NCI-H1092 treated with DMSO at 0.1 percent for 48 hours (cell line): ENCODE results near the gene RASL10B.
"Not testable (repeated sequence)": the region's sequence is repeated elsewhere in the genome, so short reads cannot be mapped to it uniquely, and the experiment has no call there.

Experiments
- DNase-seq: peaks from one replicate; lab custom pipeline; 2025; lab: John Stamatoyannopoulos, UW

The RASL10B gene

GRCh38 chr17:35742896-35743477 lies 11.5 kb downstream of the RASL10B start:
- DNase-seq, result no peak

- DNase-seq, result no peak
Measured at GRCh38 chr17:35743626-35744328, 12.3 kb downstream of the RASL10B start.

- DNase-seq, result no peak
Measured at GRCh38 chr17:35744830-35745229, 13.4 kb downstream of the RASL10B start.

- DNase-seq, result no peak
Measured at GRCh38 chr17:35745246-35745645, 13.8 kb downstream of the RASL10B start.

GRCh38 chr17:35745749-35746320 lies 14.4 kb downstream of the RASL10B start:
- DNase-seq, result no peak

GRCh38 chr17:35747540-35748017 lies 16.1 kb downstream of the RASL10B start:
- DNase-seq, result peak; percentile 71

- DNase-seq, result peak; percentile 3
Measured at GRCh38 chr17:35748341-35748841, 17.0 kb downstream of the RASL10B start.

- no peak for DNase-seq
Measured at GRCh38 chr17:35748979-35749378, 17.5 kb downstream of the RASL10B start.

GRCh38 chr17:35749560-35750412 lies 18.3 kb downstream of the RASL10B start:
- DNase-seq, result peak; percentile 6

GRCh38 chr17:35750526-35751395 lies 19.3 kb downstream of the RASL10B start:
- no peak for DNase-seq

GRCh38 chr17:35751541-35751940 lies 20.1 kb downstream of the RASL10B start:
- not testable (repeated sequence) for DNase-seq

GRCh38 chr17:35752471-35752870 lies 21.0 kb downstream of the RASL10B start:
- DNase-seq, result peak; percentile 8

- DNase-seq, result no peak
Measured at GRCh38 chr17:35752945-35753764, 21.7 kb downstream of the RASL10B start, which contains the start of gene GAS2L2. Gene GAS2L2, minus strand, starts transcription at chr17:35753239. Its CDS starts 389 bp downstream, at chr17:35752850.

GRCh38 chr17:35757243-35757642 lies 25.8 kb downstream of the RASL10B start:
- DNase-seq, result no peak

GRCh38 chr17:35760587-35760986 lies 29.1 kb downstream of the RASL10B start, which contains the start of gene C17orf50:
Gene C17orf50, plus strand, starts transcription at chr17:35760887. Its CDS starts 55 bp downstream, at chr17:35760942.
- no peak for DNase-seq

- DNase-seq, result no peak
Measured at GRCh38 chr17:35761601-35762000, 30.2 kb downstream of the RASL10B start.

GRCh38 chr17:35763767-35764122 lies 32.3 kb downstream of the RASL10B start:
- no peak for DNase-seq

- DNase-seq, result peak; percentile 88
Measured at GRCh38 chr17:35764123-35764991, 32.9 kb downstream of the RASL10B start.

- no peak for DNase-seq
Measured at GRCh38 chr17:35765086-35765710, 33.8 kb downstream of the RASL10B start.
